ENCODE data around the gene FBXL19. TPM values are rescaled to one million over a fixed set of nuclear protein-coding genes. Genes with fewer than 3 reads are reported as not detected.

Gene FBXL19
- total and polyA plus RNA-seq, 9 of the 15 experiments (the other 6 are each of a cell fraction or from before 2014, with no cell fraction given), result 0.13 to 48.0 (median 13.5) TPM; not detected in 1

DNA sequence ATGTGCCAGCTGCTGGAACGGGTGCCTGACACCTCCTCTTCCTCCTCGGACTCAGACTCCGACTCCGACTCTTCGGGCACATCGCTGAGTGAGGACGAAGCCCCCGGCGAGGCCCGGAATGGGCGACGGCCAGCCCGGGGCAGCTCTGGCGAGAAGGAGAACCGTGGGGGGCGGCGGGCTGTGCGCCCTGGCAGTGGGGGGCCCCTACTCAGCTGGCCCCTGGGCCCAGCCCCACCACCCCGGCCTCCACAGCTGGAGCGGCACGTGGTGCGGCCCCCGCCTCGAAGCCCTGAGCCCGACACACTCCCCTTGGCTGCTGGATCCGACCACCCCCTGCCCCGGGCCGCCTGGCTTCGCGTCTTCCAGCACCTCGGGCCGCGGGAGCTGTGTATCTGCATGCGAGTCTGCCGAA lies 6.8 kb downstream of the FBXL19 start:
- ATAC-seq (no peak), FAIRE-seq (no peak), DNase-seq (ENCODE audit: extremely low read depth in 1 of 4, low spot score in 3 of 4) (no peak)
- Histone ChIP-seq H3K9me1 (ENCODE audit: control insufficient read depth, insufficient read depth, low read length) (peaks cover 3% of the 10 kb centered on the region), H3K4me3 (no peak overlapping the region), H3K9ac (ENCODE audit: insufficient read depth in 1 of 2, low read depth in 2 of 2, low read length in 2 of 2) (peak overlapping the region in 1 of 2 experiments; percentile 36; a peak in 1 of 4 replicates), H3K27ac (ENCODE audit: extremely low read depth, low read depth, low read length) (no peak overlapping the region), H3K4me1 (replicated peaks in 1 of 2; ENCODE audit: control insufficient read depth in 2 of 2, insufficient read depth in 2 of 2, low read length in 2 of 2) (peaks cover 0 to 38% of the 10 kb centered on the region in 2 experiments; a peak in 3 of 5 replicates), H3K9me3 (replicated peaks; ENCODE audit: control insufficient read depth, insufficient read depth, low read depth, low read length) (no peaks in the 10 kb centered on the region), H3K79me2 (ENCODE audit: control insufficient read depth, insufficient read depth, low read length) (no peaks in the 10 kb centered on the region), H3K27me3 (ENCODE audit: control insufficient read depth in 2 of 2, insufficient read depth in 2 of 2, low read length in 2 of 2) (no peaks in the 10 kb centered on the region), H3K4me2 (ENCODE audit: insufficient read depth, low read length) (no peak overlapping the region), H2AFZ (ENCODE audit: low read depth, low read length) (no peak overlapping the region), H3K36me3 (ENCODE audit: control insufficient read depth, insufficient read depth, low read length) (peaks cover 68% of the 10 kb centered on the region; the same call in 2 of the 3 replicates), H4K20me1 (replicated peaks; ENCODE audit: control insufficient read depth, insufficient read depth, low read length) (no peaks in the 10 kb centered on the region; the same call in 1 of the 2 replicates)
- no TSS peak for BruUV-seq (replicated peaks)
- TF ChIP-seq NFYB (IDR thresholded peaks at IDR 0.05; ENCODE audit: extremely low read depth, insufficient read length) (no peak), POLR2G (IDR thresholded peaks at IDR 0.05; ENCODE audit: low read depth, low read length) (peak; percentile 57)
- intact Hi-C loops (cut with micrococcal nuclease), result no loop called here
- in situ Hi-C loops (cut with MboI), result no loop called here
- 97% methylated on average over 15 of the region's 35 CpGs for WGBS (ENCODE audit: insufficient coverage, low coverage, missing lambda C conversion rate)
- ChIA-PET CTCF (ENCODE audit: low intra/inter-chr PET ratio) (no interaction called here), POLR2A (interaction anchor here (0.6 kb wide), 2 partner anchors 48 to 290 kb away, joined by 3 read pairs; no protein-coding TSS in a partner anchor)

DNA sequence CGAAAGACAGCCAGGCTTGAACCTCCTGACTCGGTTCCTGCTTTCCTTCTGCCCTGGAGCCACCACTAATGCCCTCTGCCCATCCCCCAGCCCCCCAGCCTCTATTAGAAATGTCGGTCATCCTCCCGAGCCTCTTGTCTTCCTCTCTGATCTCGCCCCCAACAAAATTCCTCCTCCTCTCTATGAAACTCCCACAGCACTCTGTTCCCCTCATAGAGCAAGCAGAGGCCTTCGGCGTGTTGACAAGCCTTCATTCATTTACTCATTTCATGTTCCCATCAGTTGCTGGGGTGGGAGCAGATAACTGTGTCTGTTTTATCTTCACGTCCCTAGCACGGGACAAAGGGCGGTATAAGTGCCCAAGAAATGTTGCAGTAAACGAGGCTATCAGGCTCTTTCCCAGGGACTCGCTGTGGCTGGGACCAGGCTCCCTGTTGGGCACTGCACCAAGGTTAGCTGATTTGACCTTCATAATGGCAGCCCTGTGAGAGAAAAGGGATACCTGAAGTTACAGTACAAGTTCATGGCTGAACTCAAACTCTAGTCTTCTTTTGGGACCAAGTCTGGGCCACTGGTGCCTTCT lies 7.8 kb downstream of the FBXL19 start:
- in situ Hi-C loops (cut with MboI), result no loop called here
- no peak for TF ChIP-seq OTX1 (CRISPR knock-in tag; IDR thresholded peaks at IDR 0.05)
- no peak for TF ChIP-seq SAP30 (IDR thresholded peaks at IDR 0.05; ENCODE audit: borderline replicate concordance, insufficient read depth, low read depth, low read length, poor library complexity, severe bottlenecking)
- TF ChIP-seq, protein P1, sequence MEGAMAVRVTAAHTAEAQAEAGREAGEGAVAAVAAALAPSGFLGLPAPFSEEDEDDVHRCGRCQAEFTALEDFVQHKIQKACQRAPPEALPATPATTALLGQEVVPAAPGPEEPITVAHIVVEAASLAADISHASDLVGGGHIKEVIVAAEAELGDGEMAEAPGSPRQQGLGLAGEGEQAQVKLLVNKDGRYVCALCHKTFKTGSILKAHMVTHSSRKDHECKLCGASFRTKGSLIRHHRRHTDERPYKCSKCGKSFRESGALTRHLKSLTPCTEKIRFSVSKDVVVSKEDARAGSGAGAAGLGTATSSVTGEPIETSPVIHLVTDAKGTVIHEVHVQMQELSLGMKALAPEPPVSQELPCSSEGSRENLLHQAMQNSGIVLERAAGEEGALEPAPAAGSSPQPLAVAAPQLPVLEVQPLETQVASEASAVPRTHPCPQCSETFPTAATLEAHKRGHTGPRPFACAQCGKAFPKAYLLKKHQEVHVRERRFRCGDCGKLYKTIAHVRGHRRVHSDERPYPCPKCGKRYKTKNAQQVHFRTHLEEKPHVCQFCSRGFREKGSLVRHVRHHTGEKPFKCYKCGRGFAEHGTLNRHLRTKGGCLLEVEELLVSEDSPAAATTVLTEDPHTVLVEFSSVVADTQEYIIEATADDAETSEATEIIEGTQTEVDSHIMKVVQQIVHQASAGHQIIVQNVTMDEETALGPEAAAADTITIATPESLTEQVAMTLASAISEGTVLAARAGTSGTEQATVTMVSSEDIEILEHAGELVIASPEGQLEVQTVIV (CRISPR knock-in tag; IDR thresholded peaks at IDR 0.05; ENCODE audit: borderline replicate concordance), result no peak
- TF ChIP-seq, protein P2, sequence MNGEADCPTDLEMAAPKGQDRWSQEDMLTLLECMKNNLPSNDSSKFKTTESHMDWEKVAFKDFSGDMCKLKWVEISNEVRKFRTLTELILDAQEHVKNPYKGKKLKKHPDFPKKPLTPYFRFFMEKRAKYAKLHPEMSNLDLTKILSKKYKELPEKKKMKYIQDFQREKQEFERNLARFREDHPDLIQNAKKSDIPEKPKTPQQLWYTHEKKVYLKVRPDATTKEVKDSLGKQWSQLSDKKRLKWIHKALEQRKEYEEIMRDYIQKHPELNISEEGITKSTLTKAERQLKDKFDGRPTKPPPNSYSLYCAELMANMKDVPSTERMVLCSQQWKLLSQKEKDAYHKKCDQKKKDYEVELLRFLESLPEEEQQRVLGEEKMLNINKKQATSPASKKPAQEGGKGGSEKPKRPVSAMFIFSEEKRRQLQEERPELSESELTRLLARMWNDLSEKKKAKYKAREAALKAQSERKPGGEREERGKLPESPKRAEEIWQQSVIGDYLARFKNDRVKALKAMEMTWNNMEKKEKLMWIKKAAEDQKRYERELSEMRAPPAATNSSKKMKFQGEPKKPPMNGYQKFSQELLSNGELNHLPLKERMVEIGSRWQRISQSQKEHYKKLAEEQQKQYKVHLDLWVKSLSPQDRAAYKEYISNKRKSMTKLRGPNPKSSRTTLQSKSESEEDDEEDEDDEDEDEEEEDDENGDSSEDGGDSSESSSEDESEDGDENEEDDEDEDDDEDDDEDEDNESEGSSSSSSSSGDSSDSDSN (IDR thresholded peaks at IDR 0.05; ENCODE audit: borderline replicate concordance in 1 of 2, low read depth in 2 of 2, low read length in 2 of 2), result no peak

More for the DNA sequence above, 7.8 kb downstream of the FBXL19 start:
- ATAC-seq (no peak), DNase-seq (ENCODE audit: extremely low read depth in 1 of 4, low spot score in 3 of 4) (no peak), FAIRE-seq (no peak)
- H3K36me3 ChIP-seq (ENCODE audit: control insufficient read depth, insufficient read depth, low read length), result peaks cover 73% of the 10 kb centered on the region; the same call in 2 of the 3 replicates
- POLR2A ChIA-PET, result no interaction called here
- H3K27ac ChIP-seq (ENCODE audit: extremely low read depth, low read depth, low read length), result no peak overlapping the region
- H3K9ac ChIP-seq (ENCODE audit: insufficient read depth in 1 of 2, low read depth in 2 of 2, low read length in 2 of 2), result peak overlapping the region in 1 of 2 experiments; percentile 6; a peak in 1 of 4 replicates
- CTCF ChIA-PET (ENCODE audit: low intra/inter-chr PET ratio), result no interaction called here
- intact Hi-C loops (cut with micrococcal nuclease), result no loop called here
- WGBS (ENCODE audit: insufficient coverage, low coverage, missing lambda C conversion rate), result 71% methylated on average over 12 of the region's 12 CpGs
- no peak overlapping the region for H3K4me3 ChIP-seq
- H2AFZ ChIP-seq (ENCODE audit: low read depth, low read length), result no peak overlapping the region
- no peaks in the 10 kb centered on the region for H3K9me3 ChIP-seq (replicated peaks; ENCODE audit: control insufficient read depth, insufficient read depth, low read depth, low read length)
- no TSS peak for BruUV-seq (replicated peaks)
- H3K27me3 ChIP-seq (ENCODE audit: control insufficient read depth in 2 of 2, insufficient read depth in 2 of 2, low read length in 2 of 2), result no peaks in the 10 kb centered on the region
- H3K9me1 ChIP-seq (ENCODE audit: control insufficient read depth, insufficient read depth, low read length), result peaks cover 3% of the 10 kb centered on the region
- H4K20me1 ChIP-seq (replicated peaks; ENCODE audit: control insufficient read depth, insufficient read depth, low read length), result no peaks in the 10 kb centered on the region; the same call in 1 of the 2 replicates
- H3K4me2 ChIP-seq (ENCODE audit: insufficient read depth, low read length), result no peak overlapping the region
- H3K4me1 ChIP-seq (replicated peaks in 1 of 2; ENCODE audit: control insufficient read depth in 2 of 2, insufficient read depth in 2 of 2, low read length in 2 of 2), result peaks cover 0 to 29% of the 10 kb centered on the region in 2 experiments; a peak in 3 of 5 replicates
- H3K79me2 ChIP-seq (ENCODE audit: control insufficient read depth, insufficient read depth, low read length), result no peaks in the 10 kb centered on the region

Measured in K562 (cell line).